Measurements from ENCODE around the gene LGR5. TPM values are rescaled to one million over a fixed set of nuclear protein-coding genes. Genes with fewer than 3 reads are reported as not detected.

Gene LGR5
- total RNA-seq, 2 experiments from 2014 or later: not detected

GRCh38 chr12:71605039-71605438 is 165.4 kb downstream of the LGR5 start:
- H3K36me3 Mint-ChIP-seq: peaks cover 33% of the 10 kb centered on the region
- DNase-seq: no peak
- no peak overlapping the region for H3K4me3 Mint-ChIP-seq
- peak overlapping the region; percentile 9 for H3K27ac Mint-ChIP-seq
- peaks cover 8% of the 10 kb centered on the region for H3K4me1 Mint-ChIP-seq
- no peaks in the 10 kb centered on the region for H3K27me3 Mint-ChIP-seq
- H3K9me3 Mint-ChIP-seq: no peaks in the 10 kb centered on the region

- no peaks in the 10 kb centered on the region for H3K9me3 Mint-ChIP-seq
- no peak for DNase-seq
- peaks cover 21% of the 10 kb centered on the region for H3K4me1 Mint-ChIP-seq
- H3K27me3 Mint-ChIP-seq: no peaks in the 10 kb centered on the region
- peaks cover 49% of the 10 kb centered on the region for H3K36me3 Mint-ChIP-seq
- no peak overlapping the region for H3K27ac Mint-ChIP-seq
- no peak overlapping the region for H3K4me3 Mint-ChIP-seq
Observed at GRCh38 chr12:71607494-71608330, 168.1 kb downstream of the LGR5 start.

- Mint-ChIP-seq H3K27me3 (no peaks in the 10 kb centered on the region), H3K27ac (peak overlapping the region; percentile 81), H3K4me1 (peaks cover 18% of the 10 kb centered on the region), H3K9me3 (no peaks in the 10 kb centered on the region), H3K4me3 (no peak overlapping the region), H3K36me3 (peaks cover 51% of the 10 kb centered on the region)
- DNase-seq: no peak
Observed at GRCh38 chr12:71610031-71610795, 170.6 kb downstream of the LGR5 start.

GRCh38 chr12:71621938-71622337 is 182.3 kb downstream of the LGR5 start:
- no peak overlapping the region for H3K27ac Mint-ChIP-seq
- no peaks in the 10 kb centered on the region for H3K27me3 Mint-ChIP-seq
- H3K9me3 Mint-ChIP-seq: no peaks in the 10 kb centered on the region
- H3K4me1 Mint-ChIP-seq: peaks cover 15% of the 10 kb centered on the region
- peaks cover 52% of the 10 kb centered on the region for H3K36me3 Mint-ChIP-seq
- no peak overlapping the region for H3K4me3 Mint-ChIP-seq
- DNase-seq: no peak

GRCh38 chr12:71625476-71625875 is 185.9 kb downstream of the LGR5 start:
- Mint-ChIP-seq H3K9me3 (no peaks in the 10 kb centered on the region), H3K27me3 (no peaks in the 10 kb centered on the region), H3K4me1 (peaks cover 20% of the 10 kb centered on the region), H3K4me3 (no peak overlapping the region), H3K36me3 (peaks cover 45% of the 10 kb centered on the region), H3K27ac (peak overlapping the region; percentile 38)
- DNase-seq: no peak

- Mint-ChIP-seq H3K4me3 (no peak overlapping the region), H3K27ac (peak overlapping the region; percentile 55), H3K27me3 (no peaks in the 10 kb centered on the region), H3K36me3 (peaks cover 43% of the 10 kb centered on the region), H3K4me1 (peaks cover 20% of the 10 kb centered on the region), H3K9me3 (no peaks in the 10 kb centered on the region)
- no peak for DNase-seq
Observed at GRCh38 chr12:71626098-71626497, 186.5 kb downstream of the LGR5 start.

GRCh38 chr12:71626768-71627167 is 187.2 kb downstream of the LGR5 start:
- Mint-ChIP-seq H3K4me1 (peaks cover 18% of the 10 kb centered on the region), H3K27ac (peak overlapping the region; percentile 54), H3K9me3 (no peaks in the 10 kb centered on the region), H3K36me3 (peaks cover 37% of the 10 kb centered on the region), H3K27me3 (no peaks in the 10 kb centered on the region), H3K4me3 (no peak overlapping the region)
- no peak for DNase-seq

- Mint-ChIP-seq H3K9me3 (no peaks in the 10 kb centered on the region), H3K27ac (no peak overlapping the region), H3K36me3 (peaks cover 37% of the 10 kb centered on the region), H3K4me3 (no peak overlapping the region), H3K4me1 (peaks cover 18% of the 10 kb centered on the region), H3K27me3 (no peaks in the 10 kb centered on the region)
- DNase-seq: no peak
Observed at GRCh38 chr12:71627438-71628002, 187.9 kb downstream of the LGR5 start.

Other genes starting within 250 kb of the LGR5 start
- 10 to 100 TPM; 29.8 to 31.6 TPM for gene ZFC3H1, start 224.1 kb downstream of the LGR5 start, total RNA-seq
- gene THAP2, start 224.5 kb downstream of the LGR5 start, total RNA-seq: 1 to 10 TPM; 7.5 to 7.6 TPM
- gene TMEM19, start 246.3 kb downstream of the LGR5 start, total RNA-seq: 10 to 100 TPM; 16.2 to 21.6 TPM

Measured in activated naive CD8-positive, alpha-beta T cell treated with anti-CD3 and anti-CD28 coated beads for 36 hours (primary cell).